ENCODE data around the gene CRHR1.

The CRHR1 gene

GRCh38 chr17:45787044-45787443 is 2.9 kb downstream of the CRHR1 start:
- no peak for DNase-seq (ENCODE audit: extremely low read depth, insufficient read length)
- Histone ChIP-seq H3K27me3 (replicated peaks; ENCODE audit: control insufficient read depth, insufficient read depth, low read length) (peaks cover 2% of the 10 kb centered on the region), H3K4me3 (replicated peaks; ENCODE audit: low read depth, low read length) (no peak overlapping the region), H3K36me3 (ENCODE audit: control insufficient read depth, insufficient read depth, low read length) (no peaks in the 10 kb centered on the region)
- TF ChIP-seq, protein P1, sequence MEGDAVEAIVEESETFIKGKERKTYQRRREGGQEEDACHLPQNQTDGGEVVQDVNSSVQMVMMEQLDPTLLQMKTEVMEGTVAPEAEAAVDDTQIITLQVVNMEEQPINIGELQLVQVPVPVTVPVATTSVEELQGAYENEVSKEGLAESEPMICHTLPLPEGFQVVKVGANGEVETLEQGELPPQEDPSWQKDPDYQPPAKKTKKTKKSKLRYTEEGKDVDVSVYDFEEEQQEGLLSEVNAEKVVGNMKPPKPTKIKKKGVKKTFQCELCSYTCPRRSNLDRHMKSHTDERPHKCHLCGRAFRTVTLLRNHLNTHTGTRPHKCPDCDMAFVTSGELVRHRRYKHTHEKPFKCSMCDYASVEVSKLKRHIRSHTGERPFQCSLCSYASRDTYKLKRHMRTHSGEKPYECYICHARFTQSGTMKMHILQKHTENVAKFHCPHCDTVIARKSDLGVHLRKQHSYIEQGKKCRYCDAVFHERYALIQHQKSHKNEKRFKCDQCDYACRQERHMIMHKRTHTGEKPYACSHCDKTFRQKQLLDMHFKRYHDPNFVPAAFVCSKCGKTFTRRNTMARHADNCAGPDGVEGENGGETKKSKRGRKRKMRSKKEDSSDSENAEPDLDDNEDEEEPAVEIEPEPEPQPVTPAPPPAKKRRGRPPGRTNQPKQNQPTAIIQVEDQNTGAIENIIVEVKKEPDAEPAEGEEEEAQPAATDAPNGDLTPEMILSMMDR (IDR thresholded peaks at IDR 0.05; ENCODE audit: insufficient read depth, low read length, poor library complexity, severe bottlenecking), result no peak

GRCh38 chr17:45787656-45788055 is 3.5 kb downstream of the CRHR1 start:
- no peak overlapping the region for H3K4me3 ChIP-seq (replicated peaks; ENCODE audit: low read depth, low read length)
- DNase-seq (ENCODE audit: extremely low read depth, insufficient read length), result no peak
- no peaks in the 10 kb centered on the region for H3K36me3 ChIP-seq (ENCODE audit: control insufficient read depth, insufficient read depth, low read length)
- TF ChIP-seq, protein P1 (IDR thresholded peaks at IDR 0.05; ENCODE audit: insufficient read depth, low read length, poor library complexity, severe bottlenecking), result no peak
- H3K27me3 ChIP-seq (replicated peaks; ENCODE audit: control insufficient read depth, insufficient read depth, low read length), result peaks cover under 1% of the 10 kb centered on the region

DNA sequence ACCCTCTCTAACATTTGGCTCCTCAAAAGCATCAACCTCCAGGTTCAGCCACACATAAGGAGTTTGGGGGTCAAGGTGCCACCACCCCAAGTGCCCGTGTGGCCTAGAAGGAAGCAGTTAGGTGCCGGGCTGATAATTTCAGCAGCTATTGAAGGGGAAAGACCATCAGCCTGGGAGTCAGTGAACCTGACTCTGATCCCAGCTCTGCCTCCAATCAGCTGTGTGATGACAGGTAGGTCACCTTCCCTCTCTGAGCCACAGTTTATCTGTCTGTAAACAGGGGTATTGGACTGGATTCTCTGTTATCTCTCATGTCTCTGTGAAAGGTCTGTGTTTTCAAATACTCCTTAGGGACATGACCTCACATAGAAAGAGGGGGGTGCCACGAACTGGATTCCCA is 3.9 kb downstream of the CRHR1 start:
- Histone ChIP-seq H3K36me3 (ENCODE audit: control insufficient read depth, insufficient read depth, low read length) (no peaks in the 10 kb centered on the region), H3K27me3 (replicated peaks; ENCODE audit: control insufficient read depth, insufficient read depth, low read length) (no peaks in the 10 kb centered on the region; the same call in 1 of the 2 replicates), H3K4me3 (replicated peaks; ENCODE audit: low read depth, low read length) (no peak overlapping the region)
- no peak for DNase-seq (ENCODE audit: extremely low read depth, insufficient read length)
- TF ChIP-seq, protein P1 (IDR thresholded peaks at IDR 0.05; ENCODE audit: insufficient read depth, low read length, poor library complexity, severe bottlenecking), result no peak

GRCh38 chr17:45789874-45790273 is 5.8 kb downstream of the CRHR1 start:
- Histone ChIP-seq H3K36me3 (ENCODE audit: control insufficient read depth, insufficient read depth, low read length) (no peaks in the 10 kb centered on the region), H3K27me3 (replicated peaks; ENCODE audit: control insufficient read depth, insufficient read depth, low read length) (no peaks in the 10 kb centered on the region; the same call in 1 of the 2 replicates), H3K4me3 (replicated peaks; ENCODE audit: low read depth, low read length) (no peak overlapping the region)
- no peak for DNase-seq (ENCODE audit: extremely low read depth, insufficient read length)
- TF ChIP-seq, protein P1 (IDR thresholded peaks at IDR 0.05; ENCODE audit: insufficient read depth, low read length, poor library complexity, severe bottlenecking), result no peak

- TF ChIP-seq, protein P1 (IDR thresholded peaks at IDR 0.05; ENCODE audit: insufficient read depth, low read length, poor library complexity, severe bottlenecking), result no peak
- peaks cover 1% of the 10 kb centered on the region; the same call in 1 of the 2 replicates for H3K27me3 ChIP-seq (replicated peaks; ENCODE audit: control insufficient read depth, insufficient read depth, low read length)
- DNase-seq (ENCODE audit: extremely low read depth, insufficient read length), result no peak
- H3K36me3 ChIP-seq (ENCODE audit: control insufficient read depth, insufficient read depth, low read length), result no peaks in the 10 kb centered on the region
- no peak overlapping the region for H3K4me3 ChIP-seq (replicated peaks; ENCODE audit: low read depth, low read length)
These were observed 6.3 kb downstream of the CRHR1 start for GRCh38 chr17:45790296-45790922.

All from GM06990 (cell line).